NCI-H510A treated with DMSO at 0.1 percent for 48 hours (cell line): Measurements from ENCODE around the gene LDLRAD3.

Source experiments
- DNase-seq: peaks from one replicate; lab custom pipeline; 2025; lab: John Stamatoyannopoulos, UW

The LDLRAD3 gene

DNA sequence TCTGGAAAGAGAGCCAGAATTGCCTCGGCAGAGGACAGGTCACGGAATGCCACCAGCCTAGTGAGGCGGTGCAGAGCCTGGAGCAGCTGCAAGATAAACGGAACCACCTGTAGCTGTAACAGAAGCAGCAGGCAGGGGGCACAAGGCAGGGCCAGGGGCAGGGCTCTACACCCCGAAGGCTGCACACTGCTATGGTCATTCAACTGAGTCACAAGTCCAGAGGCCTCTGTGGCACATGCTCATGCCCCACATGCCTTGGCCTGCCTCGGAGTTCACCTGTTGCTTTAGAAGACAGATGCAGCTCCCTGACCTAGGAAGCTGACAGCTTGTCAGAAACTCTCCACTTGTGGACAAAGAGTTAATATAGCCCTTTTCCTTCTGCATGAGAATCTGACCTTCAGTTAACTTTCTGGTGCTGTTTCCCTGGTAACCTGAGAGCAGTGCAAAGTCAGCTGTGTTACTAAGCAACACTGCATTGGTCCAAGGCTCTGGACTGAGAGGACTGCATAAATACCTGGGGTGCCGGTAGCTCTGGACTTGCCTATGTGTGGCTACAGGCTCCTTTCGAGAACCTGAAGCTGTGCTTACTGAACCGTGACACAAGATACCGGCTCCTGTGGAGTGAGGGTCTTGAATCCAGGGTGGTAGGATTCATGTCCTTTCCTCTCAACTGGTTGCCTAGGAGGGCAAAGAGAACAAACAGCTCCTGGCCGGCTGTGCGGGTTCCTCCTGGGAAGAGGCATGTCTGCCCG, 334.8 kb downstream of the LDLRAD3 start:
- no peak for DNase-seq

DNA sequence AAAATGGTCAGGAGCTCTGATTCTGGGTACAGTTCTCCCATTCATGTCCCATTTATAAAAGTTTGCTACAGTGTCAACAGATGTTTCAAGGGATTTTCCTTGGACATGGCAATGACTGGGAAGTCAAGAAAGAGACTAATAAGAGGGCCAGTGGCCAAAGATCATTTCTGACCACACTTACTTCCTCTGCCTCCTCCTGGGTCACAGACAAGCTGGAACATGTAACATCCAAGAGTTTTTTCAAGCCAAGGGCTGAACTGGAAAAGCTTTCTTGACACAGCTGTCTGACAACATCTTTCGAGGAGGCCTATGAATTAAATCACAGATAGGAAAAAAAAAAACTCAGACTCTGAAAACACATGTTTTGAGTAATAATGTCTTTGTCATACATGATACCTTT, 336.7 kb downstream of the LDLRAD3 start:
- no peak for DNase-seq
